ENCODE data around the gene DNAH14.

Gene DNAH14

DNA sequence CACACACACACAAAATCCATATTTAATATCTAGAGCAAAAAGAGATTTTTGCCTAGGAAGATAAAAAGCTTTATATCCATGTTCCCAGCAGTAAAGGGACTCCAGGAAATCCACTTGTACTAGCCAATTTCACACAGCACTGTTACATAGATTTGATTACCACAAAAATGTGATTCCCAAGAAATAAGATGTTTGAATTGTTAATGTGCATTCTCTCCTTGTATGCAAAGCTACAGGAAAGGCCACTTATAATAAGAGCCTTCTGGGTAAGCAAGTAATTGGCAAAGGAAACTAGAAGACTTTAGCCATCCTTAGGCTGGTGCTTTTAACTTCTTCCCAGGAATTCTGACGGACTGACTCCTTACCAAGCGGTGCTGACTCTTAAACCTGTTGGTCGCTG is 409.1 kb downstream of the DNAH14 start:
- no peak overlapping the region for H3K27ac ChIP-seq (ENCODE audit: low read length)
- H3K79me2 ChIP-seq (ENCODE audit: low read length) = no peaks in the 10 kb centered on the region
- TF ChIP-seq, protein P1, sequence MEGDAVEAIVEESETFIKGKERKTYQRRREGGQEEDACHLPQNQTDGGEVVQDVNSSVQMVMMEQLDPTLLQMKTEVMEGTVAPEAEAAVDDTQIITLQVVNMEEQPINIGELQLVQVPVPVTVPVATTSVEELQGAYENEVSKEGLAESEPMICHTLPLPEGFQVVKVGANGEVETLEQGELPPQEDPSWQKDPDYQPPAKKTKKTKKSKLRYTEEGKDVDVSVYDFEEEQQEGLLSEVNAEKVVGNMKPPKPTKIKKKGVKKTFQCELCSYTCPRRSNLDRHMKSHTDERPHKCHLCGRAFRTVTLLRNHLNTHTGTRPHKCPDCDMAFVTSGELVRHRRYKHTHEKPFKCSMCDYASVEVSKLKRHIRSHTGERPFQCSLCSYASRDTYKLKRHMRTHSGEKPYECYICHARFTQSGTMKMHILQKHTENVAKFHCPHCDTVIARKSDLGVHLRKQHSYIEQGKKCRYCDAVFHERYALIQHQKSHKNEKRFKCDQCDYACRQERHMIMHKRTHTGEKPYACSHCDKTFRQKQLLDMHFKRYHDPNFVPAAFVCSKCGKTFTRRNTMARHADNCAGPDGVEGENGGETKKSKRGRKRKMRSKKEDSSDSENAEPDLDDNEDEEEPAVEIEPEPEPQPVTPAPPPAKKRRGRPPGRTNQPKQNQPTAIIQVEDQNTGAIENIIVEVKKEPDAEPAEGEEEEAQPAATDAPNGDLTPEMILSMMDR (IDR thresholded peaks at IDR 0.05; ENCODE audit: low read length) = no peak
- TF ChIP-seq EZH2 (optimal IDR thresholded peaks at IDR 0.05; ENCODE audit: low read depth, low read length) (no peak), EZH2phosphoT487 (IDR thresholded peaks at IDR 0.05; ENCODE audit: low read length) (no peak)
- H3F3A ChIP-seq (ENCODE audit: insufficient read depth, low read length) = 0 out of 2 replicates have a peak, but pooled peaks cover 3% of the 10 kb centered on the region
- H2AFZ ChIP-seq (ENCODE audit: low read length) = no peak overlapping the region
- no peak overlapping the region for H3K4me3 ChIP-seq (ENCODE audit: low read length)
- DNase-seq = no peak
- no peaks in the 10 kb centered on the region for H3K4me1 ChIP-seq (ENCODE audit: low read length)
- H3K9me3 ChIP-seq (replicated peaks; ENCODE audit: insufficient read depth, low read length) = no peaks in the 10 kb centered on the region
- H3K27me3 ChIP-seq (replicated peaks; ENCODE audit: insufficient read depth, low read length) = no peaks in the 10 kb centered on the region
- no peaks in the 10 kb centered on the region for H3K9me2 ChIP-seq (replicated peaks; ENCODE audit: insufficient read depth, low read length)
- H4K20me1 ChIP-seq (ENCODE audit: insufficient read depth, low read length) = no peaks in the 10 kb centered on the region
- no peak overlapping the region for H3K9ac ChIP-seq (ENCODE audit: low read length)
- no peaks in the 10 kb centered on the region for H3K36me3 ChIP-seq (replicated peaks; ENCODE audit: insufficient read depth, low read length)
- no peak overlapping the region for H3K4me2 ChIP-seq (ENCODE audit: low read depth, low read length)

DNA sequence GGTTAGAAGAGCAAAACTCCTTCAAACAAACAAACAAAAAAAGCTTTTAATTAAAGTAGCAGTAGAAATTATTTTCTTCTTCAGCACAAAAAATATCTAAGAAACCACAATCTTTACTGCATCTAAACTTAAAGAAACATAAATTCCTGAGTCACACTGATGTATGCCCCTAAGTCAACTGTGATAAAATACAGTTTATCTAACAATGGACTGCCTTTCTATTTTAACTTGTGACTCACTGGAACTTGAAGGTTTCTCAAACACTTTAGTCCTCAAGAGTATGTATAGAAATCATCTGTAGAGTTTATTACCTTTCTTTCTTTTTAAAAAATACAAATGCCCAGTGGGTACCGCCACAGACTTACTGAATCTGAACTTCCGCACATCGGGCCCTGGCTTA is 412.2 kb downstream of the DNAH14 start:
- no peaks in the 10 kb centered on the region for H3K9me2 ChIP-seq (replicated peaks; ENCODE audit: insufficient read depth, low read length)
- DNase-seq = no peak
- no peaks in the 10 kb centered on the region for H3K4me1 ChIP-seq (ENCODE audit: low read length)
- no peak overlapping the region for H2AFZ ChIP-seq (ENCODE audit: low read length)
- no peak overlapping the region for H3K4me3 ChIP-seq (ENCODE audit: low read length)
- no peaks in the 10 kb centered on the region for H3K36me3 ChIP-seq (replicated peaks; ENCODE audit: insufficient read depth, low read length)
- TF ChIP-seq, protein P1 (IDR thresholded peaks at IDR 0.05; ENCODE audit: low read length) = no peak
- TF ChIP-seq EZH2phosphoT487 (IDR thresholded peaks at IDR 0.05; ENCODE audit: low read length) (no peak), EZH2 (optimal IDR thresholded peaks at IDR 0.05; ENCODE audit: low read depth, low read length) (no peak)
- no peak overlapping the region for H3K9ac ChIP-seq (ENCODE audit: low read length)
- H3F3A ChIP-seq (ENCODE audit: insufficient read depth, low read length) = no peaks in the 10 kb centered on the region
- H4K20me1 ChIP-seq (ENCODE audit: insufficient read depth, low read length) = no peaks in the 10 kb centered on the region
- H3K4me2 ChIP-seq (ENCODE audit: low read depth, low read length) = no peak overlapping the region
- H3K79me2 ChIP-seq (ENCODE audit: low read length) = no peaks in the 10 kb centered on the region
- no peaks in the 10 kb centered on the region for H3K27me3 ChIP-seq (replicated peaks; ENCODE audit: insufficient read depth, low read length)
- no peak overlapping the region for H3K27ac ChIP-seq (ENCODE audit: low read length)
- no peaks in the 10 kb centered on the region for H3K9me3 ChIP-seq (replicated peaks; ENCODE audit: insufficient read depth, low read length)

DNA sequence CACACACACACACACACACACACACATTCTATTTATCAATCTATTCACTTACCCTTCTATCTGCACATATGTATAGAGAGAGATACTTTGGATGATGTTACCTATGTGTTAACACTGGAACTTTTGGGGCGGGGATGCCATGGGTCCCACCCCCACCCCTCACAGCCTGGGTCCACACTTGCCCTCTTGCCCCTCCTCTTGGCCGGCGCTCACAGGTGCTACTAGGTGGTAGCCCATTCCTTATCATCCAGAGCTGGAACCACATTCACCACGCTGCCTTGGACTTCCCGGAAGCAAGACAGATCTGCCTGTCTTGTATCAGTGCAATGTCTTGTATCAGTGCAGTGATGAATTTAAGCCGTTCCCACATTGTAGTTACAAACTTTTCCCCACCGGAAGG is 413.2 kb downstream of the DNAH14 start:
- Histone ChIP-seq H3K4me3 (ENCODE audit: low read length) (no peak overlapping the region), H3K36me3 (replicated peaks; ENCODE audit: insufficient read depth, low read length) (no peaks in the 10 kb centered on the region), H3K27ac (ENCODE audit: low read length) (no peak overlapping the region), H3K9ac (ENCODE audit: low read length) (no peak overlapping the region), H3K4me1 (ENCODE audit: low read length) (no peaks in the 10 kb centered on the region), H3F3A (ENCODE audit: insufficient read depth, low read length) (no peaks in the 10 kb centered on the region), H3K9me3 (replicated peaks; ENCODE audit: insufficient read depth, low read length) (no peaks in the 10 kb centered on the region; the same call in 1 of the 2 replicates), H2AFZ (ENCODE audit: low read length) (no peak overlapping the region), H3K9me2 (replicated peaks; ENCODE audit: insufficient read depth, low read length) (no peaks in the 10 kb centered on the region), H3K4me2 (ENCODE audit: low read depth, low read length) (no peak overlapping the region), H4K20me1 (ENCODE audit: insufficient read depth, low read length) (no peaks in the 10 kb centered on the region), H3K27me3 (replicated peaks; ENCODE audit: insufficient read depth, low read length) (no peaks in the 10 kb centered on the region), H3K79me2 (ENCODE audit: low read length) (no peaks in the 10 kb centered on the region)
- no peak for DNase-seq
- no peak for TF ChIP-seq EZH2 (optimal IDR thresholded peaks at IDR 0.05; ENCODE audit: low read depth, low read length)
- no peak for TF ChIP-seq EZH2phosphoT487 (IDR thresholded peaks at IDR 0.05; ENCODE audit: low read length)
- TF ChIP-seq, protein P1 (IDR thresholded peaks at IDR 0.05; ENCODE audit: low read length) = no peak

All from MM.1S (cell line).